Pons (tissue), 1 donor: ENCODE data around the gene ST6GAL1.

Experiments
- DNase-seq: peaks from one replicate; pipeline ENCODE4 v3.0.0-alpha.2; 2016; ENCODE audit warnings: low spot score

ST6GAL1 gene

DNA sequence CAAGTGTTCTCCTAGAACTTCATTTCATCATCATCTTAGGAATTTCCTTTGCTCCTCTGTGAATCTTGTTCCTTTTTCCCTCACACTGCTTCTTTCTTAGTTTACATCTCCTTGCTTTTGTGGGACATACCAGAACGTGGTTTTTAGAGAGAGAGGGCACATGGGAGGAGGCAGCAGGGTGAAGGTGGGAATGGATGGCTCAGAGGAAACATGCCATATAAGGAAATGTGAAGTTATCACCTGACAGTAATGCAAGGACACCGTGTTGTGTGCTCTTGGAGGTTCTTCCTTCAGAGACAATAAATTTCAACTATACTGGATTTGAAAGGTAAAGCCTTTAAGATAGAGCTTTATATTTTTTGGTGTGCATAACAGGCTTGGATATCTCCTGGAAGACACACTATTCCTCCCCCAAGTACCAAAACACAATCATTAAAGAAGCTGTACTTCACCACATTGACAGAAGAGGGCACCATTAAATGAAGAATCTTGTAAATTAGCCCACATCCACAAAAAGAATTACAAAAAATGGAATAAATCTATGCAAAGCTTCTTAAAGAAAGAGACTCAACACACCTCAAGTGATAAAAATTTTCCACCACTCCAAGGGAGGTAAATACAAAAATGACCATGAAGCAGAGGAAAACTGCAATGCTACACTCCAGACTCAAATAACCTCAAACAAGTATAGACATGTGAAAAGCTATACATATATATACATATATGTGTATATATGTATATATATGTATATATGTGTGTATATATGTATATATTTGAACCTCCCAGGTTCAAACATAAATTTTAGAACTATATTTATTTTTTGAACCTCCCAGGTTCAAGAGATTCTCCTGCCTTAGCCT is 182.8 kb downstream of the ST6GAL1 start:
- peak; percentile 30 for DNase-seq

GRCh38 chr3:187114511-187114910 is 184.2 kb downstream of the ST6GAL1 start:
- no peak for DNase-seq

GRCh38 chr3:187120326-187120725 is 190.0 kb downstream of the ST6GAL1 start:
- peak; percentile 36 for DNase-seq

GRCh38 chr3:187122261-187122660 is 191.9 kb downstream of the ST6GAL1 start:
- no peak for DNase-seq

- DNase-seq = no peak
Measured at GRCh38 chr3:187125319-187126031, 195.1 kb downstream of the ST6GAL1 start.
